Skeletal muscle cell (primary cell): ENCODE results near the gene GTF2A1.

Experiments used
- DNase-seq: peaks from one replicate; pipeline ENCODE4 v3.0.0-alpha.2; 2010; ENCODE audit warnings: low read depth
- H3K4me3 ChIP-seq: 2 replicates; pipeline ENCODE4 v1.5.1; 2011; ENCODE audit warnings: low read depth, mild to moderate bottlenecking, control low read depth, low read length, moderate library complexity

The GTF2A1 gene

GRCh38 chr14:81193924-81194633 lies 26.7 kb downstream of the GTF2A1 start:
- DNase-seq, result no peak
- H3K4me3 ChIP-seq, result no peak overlapping the region

GRCh38 chr14:81192594-81192993 lies 28.2 kb downstream of the GTF2A1 start:
- no peak overlapping the region for H3K4me3 ChIP-seq
- no peak for DNase-seq

- no peak overlapping the region for H3K4me3 ChIP-seq
- DNase-seq, result no peak
These were observed 32.8 kb downstream of the GTF2A1 start for GRCh38 chr14:81187832-81188522.

- no peak overlapping the region for H3K4me3 ChIP-seq
- DNase-seq, result no peak
These were observed 41.1 kb downstream of the GTF2A1 start for GRCh38 chr14:81179631-81180030.

GRCh38 chr14:81178063-81178462 lies 42.7 kb downstream of the GTF2A1 start:
- DNase-seq, result no peak
- H3K4me3 ChIP-seq, result no peak overlapping the region

- H3K4me3 ChIP-seq, result no peak overlapping the region
- DNase-seq, result no peak
These were observed 43.5 kb downstream of the GTF2A1 start for GRCh38 chr14:81177225-81177624.

- no peak for DNase-seq
- no peak overlapping the region for H3K4me3 ChIP-seq
These were observed 44.5 kb downstream of the GTF2A1 start for GRCh38 chr14:81176241-81176640.

- no peak for DNase-seq
- no peak overlapping the region for H3K4me3 ChIP-seq
These were observed 47.9 kb downstream of the GTF2A1 start for GRCh38 chr14:81172881-81173280.

- no peak overlapping the region for H3K4me3 ChIP-seq
- no peak for DNase-seq
These were observed 48.4 kb downstream of the GTF2A1 start for GRCh38 chr14:81172353-81172752.

- no peak for DNase-seq
- no peak overlapping the region for H3K4me3 ChIP-seq
These were observed 49.9 kb downstream of the GTF2A1 start for GRCh38 chr14:81170829-81171195.

- peak overlapping the region; percentile 67 for H3K4me3 ChIP-seq
- DNase-seq, result peak; percentile 55
These were observed 50.5 kb downstream of the GTF2A1 start for GRCh38 chr14:81170104-81170828.

GRCh38 chr14:81169711-81170103 lies 51.1 kb downstream of the GTF2A1 start:
- no peak for DNase-seq
- H3K4me3 ChIP-seq, result peak overlapping the region; percentile 67

- H3K4me3 ChIP-seq, result peak overlapping the region; percentile 67
- DNase-seq, result no peak
These were observed 51.5 kb downstream of the GTF2A1 start for GRCh38 chr14:81169267-81169666.

- no peak for DNase-seq
- H3K4me3 ChIP-seq, result no peak overlapping the region
These were observed 54.6 kb downstream of the GTF2A1 start for GRCh38 chr14:81166121-81166520.

GRCh38 chr14:81165188-81165587 lies 55.6 kb downstream of the GTF2A1 start:
- DNase-seq, result no peak
- no peak overlapping the region for H3K4me3 ChIP-seq

- peak; percentile 55 for DNase-seq
- no peak overlapping the region for H3K4me3 ChIP-seq
These were observed 56.5 kb downstream of the GTF2A1 start for GRCh38 chr14:81164167-81164774.

- no peak overlapping the region for H3K4me3 ChIP-seq
These were observed 57.8 kb downstream of the GTF2A1 start for GRCh38 chr14:81162941-81163340.

GRCh38 chr14:81161749-81162148 lies 59.0 kb downstream of the GTF2A1 start:
- no peak for DNase-seq
- H3K4me3 ChIP-seq, result no peak overlapping the region

More at GRCh38 chr14:81162941-81163340, 57.8 kb downstream of the GTF2A1 start:
- DNase-seq, result no peak

GRCh38 chr14:81161088-81161487 lies 59.7 kb downstream of the GTF2A1 start:
- no peak overlapping the region for H3K4me3 ChIP-seq
- no peak for DNase-seq

- DNase-seq, result no peak
- no peak overlapping the region for H3K4me3 ChIP-seq
These were observed 63.3 kb downstream of the GTF2A1 start for GRCh38 chr14:81157431-81157830.
